ENCODE results near the gene AK6.

GRCh38 chr5:69326365-69326764, 43.0 kb downstream of the AK6 start:
- TF ChIP-seq POLR2A (IDR thresholded peaks at IDR 0.05; ENCODE audit: low read depth, low read length) (no peak), POLR2AphosphoS5 (IDR thresholded peaks at IDR 0.05; ENCODE audit: low read depth, low read length) (no peak)
